Fibroblast of villous mesenchyme (primary cell): ENCODE measurements around the gene IRAK2. TPM values are rescaled to one million over a fixed set of nuclear protein-coding genes. Genes with fewer than 3 reads are reported as not detected.
"Not testable (repeated sequence)": the region's sequence is repeated elsewhere in the genome, so short reads cannot be mapped to it uniquely, and the experiment has no call there.

Source experiments
- DNase-seq: peaks from one replicate; pipeline ENCODE4 v3.0.0-alpha.2; 2010; ENCODE audit warnings: low read depth
- H3K4me3 ChIP-seq: 2 replicates; pipeline ENCODE4 v1.5.1; 2011; ENCODE audit warnings: low read depth, mild to moderate bottlenecking, low read length
- total RNA-seq: library from RNA; depleted of rRNA; stranded (reverse); fragments of >200 nt; gene quantifications from 2 replicates; pipeline ENCODE4 v1.2.3, GENCODE V29; 2012
- TF ChIP-seq, protein P1 (sequence below): IDR thresholded peaks from 2 replicates; pipeline ENCODE4 v1.5.1; 2012; ENCODE audit warnings: low read depth, mild to moderate bottlenecking, low read length; ENCODE audit not compliant: insufficient read depth

Gene IRAK2
- total RNA-seq, 1 donor: 8.2 TPM

DNA sequence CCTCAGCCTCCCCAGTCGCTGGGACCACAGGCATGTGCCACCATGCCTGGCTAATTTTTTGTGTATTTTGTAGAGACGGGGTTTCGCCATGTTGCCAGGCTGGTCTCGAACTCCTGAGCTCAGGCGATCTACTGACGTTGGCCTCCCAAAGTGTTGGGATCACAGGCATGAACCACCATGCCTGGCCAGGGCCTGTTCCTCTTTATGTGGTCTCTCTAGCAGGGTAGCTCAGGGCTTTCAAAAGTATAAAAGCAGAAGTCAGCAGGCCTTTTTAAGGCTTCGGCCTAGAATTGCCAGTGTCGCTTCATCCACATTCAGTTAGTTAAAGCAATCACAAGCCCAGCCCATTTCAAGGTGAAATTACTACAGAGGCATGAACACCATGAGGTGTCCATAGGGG is 15.5 kb upstream of the IRAK2 start:
- H3K4me3 ChIP-seq: no peak overlapping the region
- no peak for DNase-seq
- TF ChIP-seq, protein P1, sequence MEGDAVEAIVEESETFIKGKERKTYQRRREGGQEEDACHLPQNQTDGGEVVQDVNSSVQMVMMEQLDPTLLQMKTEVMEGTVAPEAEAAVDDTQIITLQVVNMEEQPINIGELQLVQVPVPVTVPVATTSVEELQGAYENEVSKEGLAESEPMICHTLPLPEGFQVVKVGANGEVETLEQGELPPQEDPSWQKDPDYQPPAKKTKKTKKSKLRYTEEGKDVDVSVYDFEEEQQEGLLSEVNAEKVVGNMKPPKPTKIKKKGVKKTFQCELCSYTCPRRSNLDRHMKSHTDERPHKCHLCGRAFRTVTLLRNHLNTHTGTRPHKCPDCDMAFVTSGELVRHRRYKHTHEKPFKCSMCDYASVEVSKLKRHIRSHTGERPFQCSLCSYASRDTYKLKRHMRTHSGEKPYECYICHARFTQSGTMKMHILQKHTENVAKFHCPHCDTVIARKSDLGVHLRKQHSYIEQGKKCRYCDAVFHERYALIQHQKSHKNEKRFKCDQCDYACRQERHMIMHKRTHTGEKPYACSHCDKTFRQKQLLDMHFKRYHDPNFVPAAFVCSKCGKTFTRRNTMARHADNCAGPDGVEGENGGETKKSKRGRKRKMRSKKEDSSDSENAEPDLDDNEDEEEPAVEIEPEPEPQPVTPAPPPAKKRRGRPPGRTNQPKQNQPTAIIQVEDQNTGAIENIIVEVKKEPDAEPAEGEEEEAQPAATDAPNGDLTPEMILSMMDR: no peak

DNA sequence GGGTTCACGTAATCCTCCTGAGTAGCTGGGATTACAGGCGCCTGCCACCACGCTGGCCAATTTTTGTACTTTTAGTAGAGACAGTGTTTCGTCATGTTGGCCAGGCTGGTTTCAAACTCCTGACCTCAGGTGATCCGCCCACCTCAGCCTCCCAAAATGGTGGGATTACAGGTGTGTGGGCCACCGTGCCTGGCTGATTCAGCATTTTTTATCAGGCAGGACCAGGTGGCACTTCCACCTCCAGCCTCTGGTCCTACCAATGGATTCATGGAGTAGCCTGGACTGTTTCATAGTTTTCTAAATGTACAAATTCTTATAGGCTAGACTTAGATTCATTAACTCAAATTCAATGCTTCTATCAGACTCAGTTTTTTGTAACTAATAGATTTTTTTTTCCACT is 13.7 kb upstream of the IRAK2 start:
- DNase-seq: no peak
- H3K4me3 ChIP-seq: no peak overlapping the region
- TF ChIP-seq, protein P1: no peak

DNA sequence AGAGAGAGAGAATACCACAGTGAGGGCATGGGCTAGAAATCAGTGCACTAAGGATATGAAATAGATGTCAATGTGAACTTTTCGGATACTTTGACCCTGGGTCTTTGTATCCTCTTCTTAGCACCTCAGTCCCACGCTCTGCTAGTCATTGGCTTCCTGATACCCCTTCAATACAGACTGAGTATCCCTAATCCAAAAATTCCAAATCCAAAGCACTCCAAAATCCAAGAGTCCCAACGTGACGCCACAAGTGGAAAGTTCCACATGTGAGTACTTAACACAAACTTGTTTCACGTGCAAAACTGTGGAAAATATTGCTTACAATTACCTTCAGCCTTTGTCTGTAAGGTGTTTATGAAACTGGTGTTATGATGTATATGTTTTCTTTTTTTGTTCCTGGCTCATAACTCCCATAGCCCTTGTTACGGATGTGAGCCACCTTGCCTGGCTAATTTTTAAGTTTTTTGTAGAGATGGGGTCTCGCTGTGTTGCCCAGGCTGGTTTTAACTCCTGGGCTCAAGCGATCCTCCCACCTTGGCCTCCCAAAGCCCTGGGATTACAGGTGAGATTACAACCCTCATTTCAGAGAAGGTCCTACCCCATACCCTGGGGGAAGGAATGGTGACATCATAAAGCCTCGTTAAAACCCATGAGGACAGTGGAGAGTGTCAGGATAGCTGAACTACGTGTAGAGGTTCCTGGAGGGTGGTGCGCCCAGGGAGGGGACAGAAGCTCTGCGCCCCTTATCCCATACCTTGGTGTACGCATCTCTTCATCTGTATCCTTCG is 10.2 kb upstream of the IRAK2 start:
- TF ChIP-seq, protein P1: no peak
- no peak for DNase-seq
- H3K4me3 ChIP-seq: no peak overlapping the region

DNA sequence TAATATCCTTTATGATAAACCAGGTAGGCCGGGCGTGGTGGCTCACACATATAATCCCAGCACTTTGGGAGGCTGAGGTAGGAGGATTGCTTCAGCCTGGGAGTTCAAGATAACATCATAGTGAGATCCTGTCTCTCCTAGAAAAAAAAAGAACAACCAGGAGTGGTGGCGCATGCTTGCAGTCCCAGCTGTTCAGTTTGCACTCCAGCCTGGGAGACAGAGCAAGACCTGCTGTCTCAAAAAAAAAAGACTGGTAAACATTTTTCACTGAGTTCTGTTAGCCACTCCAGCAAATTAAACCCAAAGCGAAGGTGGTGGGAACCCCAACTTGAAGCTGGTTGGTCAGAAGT is 9.6 kb upstream of the IRAK2 start:
- H3K4me3 ChIP-seq: no peak overlapping the region
- no peak for DNase-seq
- TF ChIP-seq, protein P1: no peak

DNA sequence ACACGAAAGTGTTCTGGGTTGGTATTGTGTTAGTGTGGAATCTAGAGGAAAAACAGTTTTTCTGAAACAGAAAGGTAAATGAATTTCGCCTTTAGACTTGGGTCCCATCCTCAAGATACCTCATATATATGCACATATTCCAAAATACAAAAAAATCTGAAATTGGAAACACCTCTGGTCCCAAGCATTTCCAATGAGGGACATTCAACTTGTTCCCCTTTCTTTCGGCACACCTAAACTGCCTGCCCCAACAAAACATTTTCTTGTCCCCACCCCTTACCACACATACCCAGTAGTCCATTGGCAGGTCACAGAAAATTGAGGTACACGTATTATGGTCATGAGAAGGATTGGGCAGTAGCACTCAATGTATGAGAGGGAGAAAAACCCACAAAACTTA is 9.1 kb upstream of the IRAK2 start:
- TF ChIP-seq, protein P1: no peak
- H3K4me3 ChIP-seq: no peak overlapping the region
- DNase-seq: no peak

DNA sequence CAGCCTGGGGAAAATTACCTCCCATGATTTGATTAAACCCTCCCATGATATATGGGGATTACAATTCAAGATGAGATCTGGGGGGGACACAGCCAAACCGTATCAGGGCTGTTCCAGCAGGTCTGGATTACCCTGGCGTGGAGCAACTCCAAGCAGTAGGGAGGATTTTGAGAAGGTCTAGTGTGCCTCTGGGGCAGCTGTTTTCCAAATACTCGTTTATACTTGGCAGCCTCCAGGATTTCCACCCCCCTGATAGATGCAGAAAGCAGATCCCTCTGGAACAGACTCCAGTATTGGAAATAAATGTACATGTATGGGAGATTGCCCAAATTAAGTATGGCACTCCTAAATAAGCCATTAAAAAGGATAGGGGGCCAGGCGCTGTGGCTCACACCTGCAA is 7.7 kb upstream of the IRAK2 start:
- TF ChIP-seq, protein P1: no peak
- H3K4me3 ChIP-seq: no peak overlapping the region
- DNase-seq: no peak

DNA sequence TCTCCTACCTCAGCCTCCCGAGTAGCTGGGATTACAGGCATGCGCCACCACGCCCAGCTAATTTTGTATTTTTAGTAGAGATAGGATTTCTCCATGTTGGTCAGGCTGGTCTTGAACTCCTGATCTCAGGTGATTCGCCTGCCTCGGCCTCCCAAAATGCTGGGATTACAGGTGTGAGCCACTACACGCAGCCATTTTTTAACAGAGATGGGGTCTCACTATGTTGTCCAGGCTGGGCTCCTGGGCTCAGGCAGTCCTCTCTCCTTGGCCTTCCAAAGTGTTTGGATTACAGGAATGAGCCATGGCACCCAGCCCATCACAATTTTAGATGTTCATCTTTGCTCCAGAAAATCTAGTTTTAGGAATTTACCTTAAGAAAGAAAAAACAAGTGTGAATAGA is 6.2 kb upstream of the IRAK2 start:
- not testable (repeated sequence) for H3K4me3 ChIP-seq, DNase-seq
